GM19324 (cell line): ENCODE measurements around the gene JAG1.

Experiments
- ATAC-seq: cut with Tn5 transposase; IDR thresholded peaks from one replicate; pipeline ENCODE4 v1.9.1; 2021; ENCODE audit warnings: mild to moderate bottlenecking, moderate library complexity; ENCODE audit not compliant: unreplicated experiment, low FRiP score

The JAG1 gene

GRCh38 chr20:10655720-10656669 is 17.8 kb downstream of the JAG1 start:
- no peak for ATAC-seq

DNA sequence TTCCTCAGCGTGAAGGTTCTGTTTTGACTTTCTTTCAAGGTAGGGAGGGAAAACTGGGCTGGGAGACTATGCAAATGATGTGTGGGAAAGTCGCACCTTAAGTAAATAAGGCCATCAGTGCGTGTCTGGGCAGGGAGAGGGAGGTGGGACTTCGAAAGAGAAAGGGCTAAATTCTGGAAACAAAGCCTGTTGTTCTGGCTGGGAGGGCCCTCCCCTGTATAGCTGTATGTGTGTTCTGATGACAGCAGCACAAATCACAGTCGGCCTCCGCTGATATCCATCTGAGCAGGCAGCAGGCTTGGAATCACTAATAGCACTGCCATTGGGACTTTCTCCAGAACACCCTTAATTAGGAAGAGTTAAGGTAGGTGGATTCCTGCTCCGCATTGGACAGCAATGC is 19.2 kb downstream of the JAG1 start:
- no peak for ATAC-seq

GRCh38 chr20:10654250-10654610 is 19.6 kb downstream of the JAG1 start:
- no peak for ATAC-seq

- ATAC-seq = no peak
Observed at GRCh38 chr20:10653599-10654249, 20.1 kb downstream of the JAG1 start.

DNA sequence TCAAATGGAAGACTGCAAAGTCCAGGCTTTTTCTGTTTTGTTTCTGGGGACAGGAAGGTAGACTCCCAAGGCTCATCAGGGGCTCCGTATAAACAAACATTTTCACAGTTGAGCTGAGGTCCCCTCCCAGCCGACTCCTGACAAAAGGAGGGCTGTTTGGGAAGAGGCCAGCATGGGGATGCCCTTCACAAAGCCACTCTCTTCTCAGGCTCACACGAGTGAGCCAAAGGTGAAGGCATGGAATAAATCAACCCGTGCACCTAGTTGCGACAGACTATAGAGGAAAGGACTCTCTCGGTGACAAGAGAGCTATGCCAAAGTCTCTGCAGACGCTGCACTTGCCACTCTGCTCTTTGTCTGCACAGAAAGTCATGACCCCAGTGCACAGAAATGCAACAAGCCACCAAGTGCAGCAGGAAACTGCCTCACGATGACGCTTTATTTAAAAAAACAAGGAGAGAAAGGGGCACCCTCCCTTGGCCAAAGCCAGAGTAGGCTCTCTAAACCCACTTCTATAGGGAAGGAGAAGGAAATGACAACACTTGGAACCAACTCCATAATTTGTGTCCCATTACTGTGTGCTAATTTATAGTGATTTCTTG is 21.0 kb downstream of the JAG1 start:
- ATAC-seq = no peak

- ATAC-seq = no peak
Observed at GRCh38 chr20:10652185-10652584, 21.6 kb downstream of the JAG1 start.

DNA sequence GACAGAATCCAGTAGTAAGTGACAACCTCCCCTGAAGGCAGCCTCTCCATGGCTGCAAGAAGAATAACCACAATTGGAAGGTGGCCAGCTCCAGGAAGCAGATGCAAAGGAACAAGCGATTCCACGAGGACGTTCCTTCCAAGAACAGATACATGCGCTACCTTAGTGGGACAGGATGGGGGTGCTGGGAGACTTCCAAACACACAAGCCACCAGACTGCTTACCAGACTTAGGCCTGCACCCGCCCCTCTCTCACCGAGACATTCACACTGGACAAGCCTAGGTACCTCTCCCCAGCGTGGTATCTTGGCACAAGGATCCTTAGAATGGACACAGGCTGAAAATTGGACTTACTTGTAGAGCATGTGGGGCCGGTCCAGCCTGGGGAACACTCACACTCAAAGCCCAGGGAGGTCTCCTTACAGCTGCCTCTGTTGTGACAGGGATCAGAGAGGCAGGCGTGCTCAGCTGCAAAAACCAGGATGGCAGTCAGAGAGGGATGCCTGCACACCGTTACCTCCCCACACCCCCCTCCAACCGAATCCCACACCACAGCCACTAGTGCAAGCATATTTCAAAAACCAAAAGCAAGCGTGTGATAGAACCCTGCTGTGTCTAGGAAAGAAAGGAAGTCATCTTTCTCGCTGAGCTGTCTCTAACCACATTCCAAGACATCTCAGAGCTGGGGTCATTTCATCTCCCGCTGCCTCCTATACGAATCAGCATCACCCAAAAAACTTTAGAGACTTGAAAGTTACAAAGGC is 22.4 kb downstream of the JAG1 start:
- no peak for ATAC-seq

- no peak for ATAC-seq
Observed at GRCh38 chr20:10649797-10650160, 24.0 kb downstream of the JAG1 start.

GRCh38 chr20:10649080-10649796 is 24.6 kb downstream of the JAG1 start:
- ATAC-seq = no peak

GRCh38 chr20:10648651-10649050 is 25.1 kb downstream of the JAG1 start:
- no peak for ATAC-seq

DNA sequence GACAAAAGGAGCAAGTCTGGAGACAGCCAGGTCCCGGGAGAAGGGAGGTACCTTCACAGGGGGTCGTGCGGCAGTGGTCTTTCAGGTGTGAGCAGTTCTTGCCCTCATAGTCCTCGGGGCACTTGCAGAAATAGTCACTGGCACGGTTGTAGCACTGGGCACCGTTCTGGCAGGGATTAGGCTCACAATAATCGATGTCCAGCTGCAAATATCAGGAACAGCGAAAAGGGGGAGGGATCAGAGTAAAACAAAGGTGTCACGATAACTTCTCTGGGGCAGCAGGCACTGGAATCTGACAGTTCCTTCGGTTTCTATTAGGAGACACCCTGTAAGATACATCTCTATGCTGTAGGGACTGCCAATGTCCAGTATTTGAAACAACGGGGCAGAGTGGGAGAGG is 25.9 kb downstream of the JAG1 start:
- ATAC-seq = no peak

- no peak for ATAC-seq
Observed at GRCh38 chr20:10647471-10647870, 26.3 kb downstream of the JAG1 start.

DNA sequence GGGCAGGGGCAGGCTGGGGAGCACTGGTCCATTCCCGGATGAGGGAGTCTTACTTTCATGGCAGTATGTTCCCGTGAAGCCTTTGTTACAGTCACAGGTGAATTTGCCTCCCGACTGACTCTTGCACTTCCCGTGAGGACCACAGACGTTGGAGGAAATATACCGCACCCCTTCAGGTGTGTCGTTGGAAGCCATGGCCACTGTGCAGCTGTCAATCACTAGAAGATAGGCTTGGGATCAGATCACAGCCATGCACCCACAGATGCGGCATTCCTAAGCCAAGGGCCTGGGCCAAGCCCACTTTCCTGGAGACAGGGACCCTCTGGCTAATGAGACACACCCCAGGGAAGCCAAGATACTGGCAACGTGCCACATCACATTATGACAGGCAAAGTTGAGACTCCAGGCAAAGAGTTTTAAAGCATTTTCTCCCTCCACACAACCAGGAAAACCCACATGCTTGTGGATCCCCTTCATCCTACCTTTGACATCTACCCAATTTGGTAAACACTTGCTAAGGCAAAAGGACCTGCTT is 26.8 kb downstream of the JAG1 start:
- no peak for ATAC-seq

- no peak for ATAC-seq
Observed at GRCh38 chr20:10646006-10646405, 27.8 kb downstream of the JAG1 start.

- no peak for ATAC-seq
Observed at GRCh38 chr20:10645205-10645570, 28.6 kb downstream of the JAG1 start.

DNA sequence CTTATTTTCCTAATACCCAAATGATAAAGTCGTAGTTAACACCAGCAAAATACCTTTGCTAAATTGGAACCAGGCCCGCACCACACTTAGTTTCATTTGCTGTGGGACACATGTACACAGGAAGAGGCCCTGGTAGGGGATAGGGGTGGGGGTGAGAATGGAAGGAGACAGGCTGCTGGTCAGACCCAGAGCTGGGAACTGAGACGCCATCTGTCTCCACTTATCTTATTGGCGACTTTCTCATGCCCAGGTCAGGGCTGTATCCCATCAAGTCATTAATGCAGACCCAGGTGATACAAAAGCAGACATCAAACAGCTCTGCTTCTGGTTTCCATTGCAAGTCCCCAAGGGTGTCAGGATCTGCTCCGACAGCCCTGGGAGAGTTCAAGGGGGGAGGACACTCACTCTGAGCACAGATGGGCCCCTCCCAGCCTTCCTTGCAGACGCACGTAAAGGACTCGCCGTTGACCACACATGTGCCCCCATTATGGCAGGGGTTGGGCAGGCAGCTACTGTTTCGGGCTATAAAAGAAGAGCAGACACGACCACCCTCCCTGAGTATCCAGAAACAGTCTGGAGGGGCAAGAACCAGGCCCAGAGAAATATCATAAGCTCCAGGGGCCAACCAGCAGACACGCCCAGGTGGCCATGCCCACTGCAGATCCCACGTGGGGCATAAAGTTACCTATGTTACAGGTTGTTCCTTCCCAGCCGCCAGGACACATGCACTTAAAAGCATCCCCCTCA is 29.2 kb downstream of the JAG1 start:
- peak; percentile 54 for ATAC-seq

DNA sequence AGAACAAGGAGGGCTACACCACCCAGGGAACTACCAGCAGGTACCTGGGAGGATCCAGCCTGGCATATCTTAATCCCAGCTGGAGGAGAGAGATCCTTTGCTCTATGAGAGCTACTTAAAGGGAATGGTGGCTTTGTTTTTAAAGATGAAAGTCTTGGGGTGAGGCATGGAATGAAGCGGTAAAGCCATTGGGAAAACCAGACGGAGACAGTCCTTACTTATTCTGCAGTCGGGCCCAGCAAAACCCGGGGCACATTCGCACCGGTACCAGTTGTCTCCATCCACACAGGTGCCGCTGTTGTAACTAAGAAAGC is 30.3 kb downstream of the JAG1 start:
- ATAC-seq = no peak

- no peak for ATAC-seq
Observed at GRCh38 chr20:10642856-10643559, 30.8 kb downstream of the JAG1 start.

GRCh38 chr20:10641893-10642292 is 31.9 kb downstream of the JAG1 start:
- ATAC-seq = no peak
